SHP77 treated with DMSO at 0.1 percent for 48 hours (cell line): ENCODE measurements around the gene ABCA7.
A peak's percentile ranks its signal among the peaks of the same experiment; 100 is the strongest.

Experiments
- DNase-seq: peaks from one replicate; lab custom pipeline; 2025; lab: John Stamatoyannopoulos, UW

ABCA7 gene, protein sequence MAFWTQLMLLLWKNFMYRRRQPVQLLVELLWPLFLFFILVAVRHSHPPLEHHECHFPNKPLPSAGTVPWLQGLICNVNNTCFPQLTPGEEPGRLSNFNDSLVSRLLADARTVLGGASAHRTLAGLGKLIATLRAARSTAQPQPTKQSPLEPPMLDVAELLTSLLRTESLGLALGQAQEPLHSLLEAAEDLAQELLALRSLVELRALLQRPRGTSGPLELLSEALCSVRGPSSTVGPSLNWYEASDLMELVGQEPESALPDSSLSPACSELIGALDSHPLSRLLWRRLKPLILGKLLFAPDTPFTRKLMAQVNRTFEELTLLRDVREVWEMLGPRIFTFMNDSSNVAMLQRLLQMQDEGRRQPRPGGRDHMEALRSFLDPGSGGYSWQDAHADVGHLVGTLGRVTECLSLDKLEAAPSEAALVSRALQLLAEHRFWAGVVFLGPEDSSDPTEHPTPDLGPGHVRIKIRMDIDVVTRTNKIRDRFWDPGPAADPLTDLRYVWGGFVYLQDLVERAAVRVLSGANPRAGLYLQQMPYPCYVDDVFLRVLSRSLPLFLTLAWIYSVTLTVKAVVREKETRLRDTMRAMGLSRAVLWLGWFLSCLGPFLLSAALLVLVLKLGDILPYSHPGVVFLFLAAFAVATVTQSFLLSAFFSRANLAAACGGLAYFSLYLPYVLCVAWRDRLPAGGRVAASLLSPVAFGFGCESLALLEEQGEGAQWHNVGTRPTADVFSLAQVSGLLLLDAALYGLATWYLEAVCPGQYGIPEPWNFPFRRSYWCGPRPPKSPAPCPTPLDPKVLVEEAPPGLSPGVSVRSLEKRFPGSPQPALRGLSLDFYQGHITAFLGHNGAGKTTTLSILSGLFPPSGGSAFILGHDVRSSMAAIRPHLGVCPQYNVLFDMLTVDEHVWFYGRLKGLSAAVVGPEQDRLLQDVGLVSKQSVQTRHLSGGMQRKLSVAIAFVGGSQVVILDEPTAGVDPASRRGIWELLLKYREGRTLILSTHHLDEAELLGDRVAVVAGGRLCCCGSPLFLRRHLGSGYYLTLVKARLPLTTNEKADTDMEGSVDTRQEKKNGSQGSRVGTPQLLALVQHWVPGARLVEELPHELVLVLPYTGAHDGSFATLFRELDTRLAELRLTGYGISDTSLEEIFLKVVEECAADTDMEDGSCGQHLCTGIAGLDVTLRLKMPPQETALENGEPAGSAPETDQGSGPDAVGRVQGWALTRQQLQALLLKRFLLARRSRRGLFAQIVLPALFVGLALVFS (N-terminal part only)

DNA sequence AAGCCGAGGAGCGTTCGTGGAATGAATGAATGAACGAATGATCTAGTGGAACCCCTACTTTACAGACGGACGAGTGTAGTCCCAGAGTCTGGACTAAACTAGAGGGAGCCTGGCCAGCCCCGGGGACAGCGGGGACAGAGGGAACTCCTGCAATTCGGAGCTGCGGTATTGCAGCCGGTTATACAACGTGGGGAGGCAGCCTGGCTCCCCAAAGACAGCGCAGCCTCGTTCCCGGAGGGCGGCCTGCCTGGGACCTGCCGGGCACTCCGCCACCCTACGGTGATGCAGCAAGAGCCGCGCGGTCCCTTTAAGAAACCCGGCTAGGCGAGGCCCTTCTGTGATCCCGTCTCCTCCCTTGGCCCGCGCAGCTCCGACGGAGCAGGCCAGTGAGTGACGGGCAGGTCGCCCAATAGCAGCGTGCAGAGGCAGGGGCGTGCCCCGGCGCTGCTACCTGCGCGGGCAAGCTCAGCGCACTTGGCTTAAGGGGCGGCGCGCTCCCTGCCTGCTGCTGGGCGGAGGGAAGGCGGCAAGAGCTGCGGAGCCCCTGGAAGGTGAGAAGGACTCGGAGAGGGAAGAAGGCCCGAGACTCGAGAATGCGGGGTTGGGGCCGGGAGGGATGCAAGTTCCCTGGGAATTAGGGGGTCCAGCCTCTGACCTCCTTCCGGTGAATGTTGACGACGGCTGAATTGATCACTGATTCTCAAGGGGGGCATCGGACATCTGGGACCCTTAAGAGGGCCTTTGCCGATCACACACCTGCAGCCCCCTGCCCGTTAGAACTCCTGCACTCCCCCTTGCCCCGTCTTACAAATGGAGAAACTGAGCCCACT, at the start of gene ABCA7:
Gene ABCA7 (plus strand): TSS at position 462 of the 830 bp plus-strand sequence. CDS start 1,255 bp downstream, outside the sequence.
- DNase-seq: peak; percentile 91

DNA sequence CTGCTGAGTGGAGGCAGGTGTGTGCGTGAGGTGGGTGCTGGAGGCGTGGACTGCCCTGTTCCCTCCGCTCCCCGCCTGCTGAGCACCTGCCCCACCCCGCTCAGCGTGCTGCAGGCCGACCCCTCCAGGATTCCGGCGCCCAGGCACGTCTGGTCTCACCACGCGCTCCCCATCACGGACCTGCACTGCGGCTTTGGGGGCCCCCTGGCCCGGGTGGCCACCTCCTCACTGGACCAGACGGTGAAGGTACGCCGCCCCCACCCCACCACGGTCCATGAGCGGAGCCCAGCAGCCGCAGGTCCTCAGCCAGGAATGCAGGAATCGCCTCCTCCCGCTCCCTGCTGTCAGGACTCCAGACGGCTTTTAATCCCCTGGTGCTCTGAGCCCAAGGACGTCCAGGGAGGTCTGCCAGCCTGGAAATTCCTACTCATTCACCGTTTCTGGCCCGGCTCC, 49.8 kb upstream of the ABCA7 start:
- DNase-seq: no peak

DNA sequence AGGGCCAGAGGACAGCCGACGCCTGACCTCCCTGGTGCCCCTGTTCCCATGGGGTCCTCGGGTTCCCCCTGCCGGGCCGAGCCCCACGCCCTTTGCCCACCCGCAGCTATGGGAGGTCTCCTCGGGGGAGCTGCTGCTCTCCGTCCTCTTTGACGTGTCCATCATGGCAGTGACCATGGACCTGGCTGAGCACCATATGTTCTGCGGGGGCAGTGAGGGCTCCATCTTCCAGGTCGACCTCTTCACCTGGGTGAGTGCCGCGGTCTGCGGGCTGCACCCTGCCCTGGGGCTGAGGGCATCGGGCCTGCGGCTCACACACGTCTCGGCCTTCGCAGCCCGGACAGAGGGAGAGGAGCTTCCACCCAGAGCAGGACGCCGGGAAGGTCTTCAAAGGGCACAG, 49.2 kb upstream of the ABCA7 start:
- DNase-seq: no peak

DNA sequence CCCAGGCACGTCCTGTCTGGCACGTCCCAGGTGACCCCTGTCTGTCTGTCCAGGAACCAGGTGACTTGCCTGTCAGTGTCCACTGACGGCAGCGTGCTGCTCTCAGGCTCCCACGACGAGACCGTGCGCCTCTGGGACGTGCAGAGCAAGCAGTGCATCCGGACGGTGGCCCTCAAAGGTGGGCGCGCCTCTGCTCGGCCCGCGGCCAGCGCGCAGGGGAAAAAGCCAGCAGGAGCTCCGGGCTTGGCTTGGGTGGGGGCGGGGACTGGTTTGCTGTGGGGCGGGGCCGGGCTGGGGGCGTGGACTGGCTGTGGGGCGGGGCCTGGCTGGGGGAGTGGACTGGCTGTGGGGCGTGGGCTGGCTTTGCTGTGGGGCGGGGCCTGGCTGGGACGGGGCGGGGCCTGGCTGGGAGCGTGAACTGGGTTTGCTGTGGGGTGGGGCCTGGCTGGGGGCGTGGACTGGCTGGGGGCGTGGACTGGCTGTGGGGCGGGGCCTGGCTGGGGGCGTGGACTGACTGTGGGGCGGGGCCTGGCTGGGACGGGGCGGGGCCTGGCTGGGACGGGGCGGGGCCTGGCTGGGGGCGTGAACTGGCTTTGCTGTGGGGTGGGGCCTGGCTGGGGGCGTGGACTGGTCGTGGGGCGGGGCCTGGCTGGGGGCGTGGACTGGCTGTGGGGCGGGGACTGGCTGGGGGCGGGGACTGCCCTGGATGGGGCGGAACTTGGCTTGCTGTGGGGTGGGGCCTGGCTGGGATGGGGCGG, 48.6 kb upstream of the ABCA7 start:
- DNase-seq: no peak

DNA sequence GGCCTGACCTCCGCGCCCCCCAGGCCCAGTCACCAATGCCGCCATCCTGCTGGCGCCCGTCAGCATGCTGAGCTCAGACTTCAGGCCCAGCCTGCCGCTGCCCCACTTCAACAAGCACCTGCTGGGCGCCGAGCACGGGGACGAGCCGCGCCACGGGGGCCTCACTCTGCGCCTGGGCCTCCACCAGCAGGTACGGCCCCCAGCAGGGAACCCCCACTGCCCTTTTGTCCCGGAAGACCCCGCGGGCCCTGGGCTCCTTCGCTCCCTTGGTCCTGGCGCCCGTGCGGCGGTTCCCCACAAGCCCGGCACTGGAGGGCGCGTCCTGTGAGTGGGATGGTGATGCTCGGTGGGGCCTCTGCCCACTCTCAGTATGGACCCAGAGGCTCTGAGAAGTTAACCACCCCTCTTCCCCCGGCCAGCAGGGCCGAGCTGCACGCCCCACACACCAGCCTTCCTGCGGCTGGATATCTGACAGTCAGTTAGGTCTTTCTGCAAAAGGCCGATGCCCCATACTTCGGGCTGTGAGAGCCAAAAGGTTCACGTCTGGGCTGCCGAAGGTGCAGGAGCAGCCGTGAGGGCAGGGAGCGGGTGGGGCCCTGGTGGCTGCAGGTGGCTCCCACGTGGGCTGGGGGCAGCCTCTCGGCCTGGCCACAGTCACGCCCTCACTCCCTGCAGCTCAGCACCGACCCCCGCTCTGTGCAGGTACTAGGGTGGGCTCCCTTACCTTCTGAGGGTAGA, 47.8 kb upstream of the ABCA7 start:
- DNase-seq: no peak

DNA sequence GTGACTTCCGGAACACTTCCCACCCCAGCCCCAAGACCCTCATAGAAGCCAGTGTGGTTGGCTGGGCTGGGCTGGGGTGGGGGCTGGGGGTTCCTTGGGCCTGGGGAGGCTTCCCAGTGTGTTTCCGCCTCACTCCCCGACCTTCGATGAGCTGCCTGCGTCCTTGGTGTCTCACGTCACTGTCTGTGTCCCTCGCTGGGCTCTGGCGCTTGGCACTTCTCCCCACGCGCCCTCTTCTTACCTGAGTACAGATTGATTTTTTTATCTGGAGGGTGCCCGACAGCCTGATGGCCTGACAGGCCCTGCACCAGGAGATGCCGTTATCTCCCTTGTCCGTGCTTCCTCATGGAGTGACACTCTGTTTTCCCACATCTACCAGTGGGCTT, 47.2 kb upstream of the ABCA7 start:
- DNase-seq: no peak

DNA sequence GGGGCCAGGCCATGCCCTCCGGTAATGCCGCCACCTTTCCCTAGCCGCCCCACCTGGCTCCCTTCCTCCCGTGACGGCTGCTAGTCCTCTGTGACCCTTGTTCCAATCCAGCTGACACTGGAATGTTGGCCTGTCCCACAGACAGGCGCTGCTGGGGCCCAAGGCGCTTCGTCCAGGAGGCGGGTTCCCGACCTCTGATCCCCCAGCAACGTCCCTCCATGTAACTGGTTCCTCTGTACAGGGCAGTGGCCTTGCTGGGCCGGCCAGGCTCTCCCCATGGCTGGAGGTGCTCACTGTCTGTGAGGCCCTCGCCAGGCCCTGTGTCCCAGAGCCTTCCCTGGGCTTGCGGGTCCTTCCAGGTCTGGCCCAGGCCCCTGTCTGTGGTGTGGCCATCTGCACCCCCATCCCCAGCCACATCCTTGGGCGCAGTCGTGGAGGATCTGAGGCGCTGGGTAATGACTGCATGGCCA, 46.5 kb upstream of the ABCA7 start:
- DNase-seq: no peak

DNA sequence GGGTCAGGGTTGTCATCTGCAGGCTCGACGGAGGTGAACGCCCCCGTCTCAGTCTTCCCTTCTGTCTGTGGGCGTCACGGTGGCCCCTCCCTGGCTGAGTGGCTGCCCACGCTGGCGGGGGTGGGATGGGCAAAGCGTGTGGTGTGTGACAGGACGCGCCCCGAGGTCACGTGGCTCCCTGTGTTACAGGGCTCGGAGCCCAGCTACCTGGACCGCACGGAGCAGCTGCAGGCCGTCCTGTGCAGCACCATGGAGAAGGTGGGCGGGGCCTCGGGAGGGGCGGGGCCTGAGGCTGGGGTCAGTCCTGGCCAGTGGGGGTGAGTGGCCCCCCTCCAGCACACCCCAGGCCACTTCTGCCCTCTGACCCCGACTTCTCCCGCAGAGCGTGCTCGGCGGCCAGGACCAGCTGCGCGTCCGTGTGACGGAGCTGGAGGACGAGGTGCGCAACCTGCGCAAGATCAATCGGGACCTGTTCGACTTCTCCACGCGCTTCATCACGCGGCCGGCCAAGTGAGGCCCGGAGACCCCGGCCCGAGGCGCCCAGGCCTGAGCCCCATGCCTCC, 46.0 kb upstream of the ABCA7 start:
- no peak for DNase-seq

DNA sequence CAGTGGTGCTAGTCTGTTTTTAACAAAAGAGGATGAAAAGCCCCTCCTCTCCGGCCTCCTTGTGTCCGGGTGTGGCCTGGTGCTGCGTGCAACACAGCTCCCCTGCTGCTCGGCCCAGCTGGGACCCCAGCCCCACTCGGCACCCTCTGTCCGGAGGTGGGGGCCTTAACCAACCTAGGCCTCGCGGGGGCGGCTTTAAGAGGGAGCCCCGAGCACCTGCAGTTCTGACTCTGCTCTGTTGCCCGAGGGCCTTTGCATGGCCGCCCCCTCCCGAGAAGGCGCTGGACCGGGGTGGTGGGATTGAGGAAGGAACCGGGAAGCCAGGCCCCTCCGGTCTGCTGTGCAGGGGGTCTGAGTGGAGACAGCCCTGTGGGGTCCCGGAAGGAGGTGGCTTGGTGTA, 45.4 kb upstream of the ABCA7 start:
- no peak for DNase-seq

DNA sequence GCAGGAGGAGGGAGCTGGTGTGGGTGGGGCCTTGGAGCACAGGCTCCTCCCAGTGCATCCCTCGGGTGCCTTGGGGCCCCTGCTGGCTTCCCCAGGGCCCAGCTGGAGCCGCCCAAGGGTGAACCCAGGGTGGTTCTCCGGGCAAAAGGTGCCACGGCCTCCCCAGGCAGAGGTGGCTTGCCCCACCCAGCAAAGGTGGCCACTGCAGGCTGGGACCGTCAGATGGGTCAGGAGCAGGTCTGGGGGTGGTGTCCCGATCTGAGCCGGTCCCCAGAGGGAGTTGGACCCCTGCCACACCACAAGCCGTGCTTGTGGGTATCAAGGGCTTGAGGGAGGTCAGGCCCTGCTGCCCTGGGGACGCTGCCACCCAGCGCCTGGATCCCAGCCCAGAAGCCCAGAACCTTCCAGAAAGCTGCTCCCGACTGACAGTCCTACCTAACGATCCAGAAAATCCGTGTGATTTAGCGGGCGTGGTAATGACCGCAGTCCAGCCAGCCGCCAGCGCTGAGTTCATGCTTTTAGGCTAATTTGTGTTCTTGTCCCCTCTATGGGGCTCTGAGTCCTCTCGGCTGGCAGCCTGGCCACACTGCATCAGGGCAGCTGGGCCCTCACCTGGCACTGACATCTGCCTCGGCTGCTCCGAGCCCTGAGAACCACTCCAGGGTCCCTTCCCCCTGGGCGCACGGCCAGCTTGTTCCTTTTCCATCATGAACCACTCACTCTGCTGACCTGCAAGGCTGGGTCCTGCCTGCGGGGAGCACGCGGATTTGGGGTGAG, 44.7 kb upstream of the ABCA7 start:
- peak; percentile 47 for DNase-seq

DNA sequence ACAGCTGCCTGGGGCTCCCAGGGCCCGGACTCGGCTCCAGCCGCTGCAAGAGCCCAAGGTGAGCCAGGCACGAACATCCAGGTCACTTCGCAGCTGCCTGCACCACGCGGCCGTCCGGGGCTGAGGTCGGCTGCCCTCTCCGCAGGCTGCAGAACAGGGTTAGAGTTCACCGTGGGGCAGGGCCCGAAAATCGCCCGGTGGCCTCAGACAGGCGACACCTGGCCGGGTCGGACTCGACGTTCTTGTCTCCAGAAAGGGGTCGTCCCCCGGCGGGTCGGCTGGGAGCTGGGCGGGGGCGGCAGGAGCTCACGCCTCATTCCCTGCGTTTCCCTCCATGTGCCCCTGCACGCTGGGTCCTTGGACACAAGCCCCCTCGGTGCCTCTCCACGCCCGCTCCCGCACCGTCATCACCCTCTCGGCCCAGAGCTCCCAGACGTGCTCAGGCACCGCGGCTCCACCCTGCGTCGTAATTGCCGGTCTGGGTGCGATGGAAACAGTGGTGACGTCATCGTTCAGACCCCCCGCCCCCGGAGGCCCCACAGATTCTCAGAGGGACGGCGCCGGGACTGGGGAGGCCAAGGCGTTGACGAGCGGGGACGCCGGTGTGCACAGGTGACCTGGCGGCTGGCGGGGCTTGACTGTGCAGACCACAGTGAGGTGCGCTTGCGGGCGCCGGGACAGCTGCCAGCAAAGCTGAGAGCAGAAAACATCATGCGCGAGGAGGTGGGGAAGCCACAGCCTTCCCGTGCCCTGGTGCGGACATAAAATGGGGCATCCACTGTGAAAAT, 43.7 kb upstream of the ABCA7 start:
- DNase-seq: peak; percentile 31

DNA sequence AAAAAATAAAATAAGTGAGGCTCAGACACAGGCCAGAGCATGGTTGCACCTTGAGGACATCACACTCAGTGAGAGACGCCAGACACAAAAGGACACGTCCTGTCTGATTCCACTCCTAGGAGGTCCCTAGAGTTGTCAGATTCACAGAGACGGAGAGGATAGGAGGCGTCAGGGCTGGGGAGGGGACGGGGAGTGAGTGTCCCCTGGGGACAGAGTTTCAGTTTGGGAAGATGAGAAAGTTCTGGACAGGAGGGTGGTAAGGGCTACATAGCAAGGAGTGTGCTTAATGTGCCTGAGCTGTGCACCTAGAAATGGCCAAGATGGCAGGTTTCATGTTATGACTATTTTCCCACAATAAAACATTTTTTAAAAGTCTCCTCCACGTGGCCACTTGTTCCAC, 41.8 kb upstream of the ABCA7 start:
- DNase-seq: no peak

DNA sequence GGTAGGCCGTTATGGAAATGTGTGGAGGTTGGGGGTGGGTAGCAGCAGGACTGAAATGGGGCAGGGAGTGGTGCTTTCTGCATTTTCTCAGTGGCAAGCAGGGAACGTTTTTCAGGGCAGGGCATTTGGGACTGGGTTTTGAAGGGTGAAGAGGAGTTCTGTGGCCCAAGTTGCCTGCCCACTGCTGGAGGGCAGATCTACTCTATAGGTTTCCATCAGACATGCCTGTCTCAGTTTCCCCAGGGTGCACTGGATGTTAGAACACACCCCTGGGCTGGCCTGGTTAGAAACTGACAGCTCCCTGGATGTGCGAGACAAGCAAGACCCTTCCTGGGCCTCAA, 40.6 kb upstream of the ABCA7 start:
- no peak for DNase-seq

DNA sequence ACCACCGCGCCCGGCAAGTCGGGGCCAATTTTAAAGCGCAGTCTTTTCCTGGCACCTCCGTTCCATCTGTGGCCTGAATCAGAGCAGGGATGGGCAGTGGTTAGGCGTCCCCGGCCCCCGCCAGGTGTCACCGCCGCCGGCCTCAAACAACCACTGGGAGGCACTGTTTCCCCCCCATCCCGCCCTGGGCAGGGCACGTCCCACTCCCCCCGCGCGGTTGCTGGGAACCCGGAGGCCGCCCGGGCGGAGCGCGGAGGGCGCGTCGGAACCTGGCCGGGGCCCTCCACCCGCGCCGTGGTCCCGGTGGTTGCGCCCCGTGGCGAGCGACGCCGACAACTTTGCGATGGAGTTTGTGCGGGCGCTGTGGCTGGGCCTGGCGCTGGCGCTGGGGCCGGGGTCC, 39.8 kb upstream of the ABCA7 start, which contains the start of gene GRIN3B:
Gene GRIN3B (plus strand): TSS at position 325 of the 400 bp plus-strand sequence. CDS start 19 bp downstream, at position 344.
- no peak for DNase-seq

DNA sequence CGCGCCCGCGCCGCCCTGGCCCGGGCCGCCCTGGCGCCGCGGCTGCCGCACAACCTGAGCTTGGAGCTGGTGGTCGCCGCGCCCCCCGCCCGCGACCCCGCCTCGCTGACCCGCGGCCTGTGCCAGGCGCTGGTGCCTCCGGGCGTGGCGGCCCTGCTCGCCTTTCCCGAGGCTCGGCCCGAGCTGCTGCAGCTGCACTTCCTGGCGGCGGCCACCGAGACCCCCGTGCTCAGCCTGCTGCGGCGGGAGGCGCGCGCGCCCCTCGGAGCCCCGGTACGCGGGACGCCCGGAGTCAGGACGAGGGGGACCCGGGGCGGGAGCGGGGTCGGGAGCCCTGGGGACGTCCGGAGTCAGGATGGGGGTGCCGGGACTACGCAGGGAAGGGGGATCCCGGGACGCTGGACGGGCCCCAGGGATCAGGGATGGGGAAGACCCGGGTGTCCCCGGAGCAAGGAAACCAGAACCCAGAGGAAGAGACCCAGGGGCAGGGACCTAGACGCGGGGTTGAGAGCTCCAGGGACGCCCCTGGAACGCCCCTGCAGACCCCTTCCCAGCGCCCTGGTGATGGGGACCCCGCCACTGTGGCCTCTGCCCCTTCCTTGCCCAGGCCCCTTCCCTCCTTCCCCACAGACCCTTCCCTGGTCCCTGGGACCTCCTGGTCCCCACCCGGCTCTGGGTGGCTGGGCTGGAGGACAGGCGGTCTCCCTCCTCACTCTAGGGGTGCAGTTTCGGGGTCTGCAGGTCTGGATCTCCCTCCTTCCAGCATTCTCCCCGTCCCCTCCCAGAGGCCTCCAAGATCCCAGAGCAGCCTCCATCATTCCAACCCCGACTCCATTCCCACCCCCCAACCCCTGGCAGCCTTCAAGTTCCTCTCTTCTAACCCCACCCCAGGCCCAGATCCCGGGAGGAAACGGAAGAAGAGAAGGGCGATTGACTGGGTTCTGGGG, 39.0 kb upstream of the ABCA7 start:
- no peak for DNase-seq

DNA sequence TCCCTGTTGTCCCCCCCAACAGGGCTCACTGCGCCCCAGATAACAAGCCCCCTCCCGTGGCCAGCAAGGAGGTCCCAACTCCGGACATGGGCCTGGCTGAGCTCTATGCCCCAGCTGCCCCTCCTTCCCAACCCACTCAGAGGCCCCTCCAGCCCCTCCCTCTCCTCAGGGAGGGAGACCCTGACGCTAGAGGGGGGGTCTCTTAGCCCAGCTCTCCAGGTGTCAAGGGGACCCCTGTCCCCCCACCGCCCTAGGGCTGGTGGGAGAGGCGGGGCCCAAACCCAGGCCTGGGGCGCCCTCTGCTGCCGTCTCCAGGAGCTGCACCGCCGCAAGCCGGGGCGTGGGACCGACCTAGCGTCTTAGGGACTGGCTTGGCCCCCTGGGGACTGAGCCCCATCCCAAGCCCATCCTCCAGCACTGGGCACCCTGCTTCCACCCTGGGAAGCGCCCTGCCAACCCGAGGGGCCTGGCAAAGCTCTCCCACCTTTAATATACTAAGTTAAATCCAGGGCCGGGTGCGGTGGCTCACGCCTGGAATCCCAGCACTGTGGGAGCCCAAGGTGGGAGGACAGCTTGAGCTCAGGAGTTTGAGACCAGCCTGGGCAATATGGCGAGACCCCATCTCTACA, 38.3 kb upstream of the ABCA7 start:
- no peak for DNase-seq
